Keratinocyte (primary cell): ENCODE data around the gene WBP1L. TPM values are rescaled to one million over a fixed set of nuclear protein-coding genes. Genes with fewer than 3 reads are reported as not detected.

Experiments
- DNase-seq: peaks from one replicate; pipeline ENCODE4 v3.0.0-alpha.2; 2011; ENCODE audit warnings: low read depth, missing footprints, low spot score
- FAIRE-seq: peaks from 2 replicates; lab custom pipeline; 2011; peaks lifted over from hg19 to GRCh38; lab: Jason Lieb, UNC
- H2AFZ ChIP-seq: 2 replicates; pipeline ENCODE4 v1.6.0; 2012; ENCODE audit warnings: low read length, control low read depth, inconsistent platforms; ENCODE audit not compliant: control insufficient read depth
- H3K27ac ChIP-seq: 2 replicates; pipeline ENCODE4 v1.5.1; 2011; ENCODE audit warnings: low read length; ENCODE audit not compliant: control insufficient read depth, insufficient read depth
- H3K27me3 ChIP-seq: 3 replicates; pipeline ENCODE4 v1.6.0; 2011; ENCODE audit warnings: low read length; ENCODE audit not compliant: control insufficient read depth, insufficient read depth; ENCODE audit errors: extremely low read depth
- H3K36me3 ChIP-seq, 2 experiments: 2 replicates in 1 of 2; 3 replicates in 1 of 2; pipeline ENCODE4 v1.5.1; 2011; ENCODE audit warnings: low read length in 2 of 2, mild to moderate bottlenecking in 1 of 2; ENCODE audit not compliant: control insufficient read depth in 2 of 2, insufficient read depth in 2 of 2; ENCODE audit errors: extremely low read depth in 1 of 2
- H3K4me1 ChIP-seq: 3 replicates; pipeline ENCODE4 v1.5.1; 2011; ENCODE audit warnings: low read length; ENCODE audit not compliant: control insufficient read depth, insufficient read depth; ENCODE audit errors: extremely low read depth
- H3K4me2 ChIP-seq: 3 replicates; pipeline ENCODE4 v1.6.0; 2011; ENCODE audit warnings: low read depth, low read length; ENCODE audit not compliant: control insufficient read depth, insufficient read depth; ENCODE audit errors: extremely low read depth
- H3K4me3 ChIP-seq, 3 experiments: fragments of 200-600 bp in 1 of 3; sonication (generic) in 1 of 3; 2 replicates in 2 of 3; 3 replicates in 1 of 3; pipeline ENCODE4 v1.5.1; 2011 to 2016; ENCODE audit warnings: low read length in 3 of 3, mild to moderate bottlenecking in 3 of 3, control low read depth in 2 of 3, inconsistent platforms in 1 of 3, low read depth in 1 of 3, mixed read lengths in 1 of 3, mixed run types in 1 of 3, moderate library complexity in 1 of 3; ENCODE audit not compliant: control insufficient read depth in 2 of 3, insufficient read depth in 2 of 3; ENCODE audit errors: extremely low read depth in 1 of 3
- H3K79me2 ChIP-seq: 2 replicates; pipeline ENCODE4 v1.6.0; 2012; ENCODE audit warnings: low read length; ENCODE audit not compliant: control insufficient read depth, insufficient read depth
- H3K9ac ChIP-seq: 3 replicates; pipeline ENCODE4 v1.6.0; 2011; ENCODE audit warnings: low read length; ENCODE audit not compliant: control insufficient read depth, insufficient read depth; ENCODE audit errors: extremely low read depth
- H3K9me1 ChIP-seq: 3 replicates; pipeline ENCODE4 v1.6.0; 2011; ENCODE audit warnings: low read length; ENCODE audit not compliant: control insufficient read depth, insufficient read depth; ENCODE audit errors: extremely low read depth
- H3K9me3 ChIP-seq: 2 replicates; pipeline ENCODE4 v1.5.1; 2012; ENCODE audit warnings: low read depth, low read length; ENCODE audit not compliant: control insufficient read depth
- H4K20me1 ChIP-seq: 3 replicates; pipeline ENCODE4 v1.6.0; 2011; ENCODE audit warnings: low read length; ENCODE audit not compliant: control insufficient read depth, insufficient read depth; ENCODE audit errors: extremely low read depth
- CTCF ChIP-seq, 3 experiments: IDR thresholded peaks in 1 of 3; conservative IDR thresholded peaks in 1 of 3; optimal IDR thresholded peaks in 1 of 3; 2 replicates in 2 of 3; 3 replicates in 1 of 3; pipeline versions ENCODE3 to v1.5.1; 2011; ENCODE audit warnings: low read length in 3 of 3, mild to moderate bottlenecking in 3 of 3, moderate library complexity in 2 of 3, control low read depth in 1 of 3, inconsistent platforms in 1 of 3; ENCODE audit not compliant: insufficient read depth in 2 of 3; ENCODE audit errors: extremely low read depth in 1 of 3
- EZH2 ChIP-seq: IDR thresholded peaks from one replicate; pipeline ENCODE4 v1.6.1; 2012; ENCODE audit warnings: inconsistent platforms, mild to moderate bottlenecking, low read length, moderate library complexity
- dilution Hi-C: fragments of 300-500 bp; cut with MboI; formaldehyde crosslinking; loops from one replicate; pipeline ENCODE4 v1.7.0; 2020; ENCODE audit warnings: low sequenced_read_pairs; ENCODE audit not compliant: extremely low pct_ligation_motif_present
- polyA plus RNA-seq, 5 experiments: library from polyadenylated mRNA; depleted of rRNA in 3 of 5; stranded (reverse) in 3 of 5; stranded (forward) in 1 of 5; unstranded in 1 of 5; fragments of >200 nt; gene quantifications; 1 replicate in 1 of 5; 2 replicates in 3 of 5; 3 replicates in 1 of 5; pipeline versions ENCODE4 v1.2.1 to v1.2.3, GENCODE V29; 2011 to 2012; ENCODE audit warnings: missing spikeins in 2 of 5, low read depth in 1 of 5, low replicate concordance in 1 of 5

The WBP1L gene
- polyA plus RNA-seq, 1 donor (not counting 4 experiments of a cell fraction or from before 2014, with no cell fraction given), result 24.3 TPM

- H3K4me3 ChIP-seq, result no peak overlapping the region
- DNase-seq (no peak), FAIRE-seq (no peak)
- no peaks in the 10 kb centered on the region for H3K4me1 ChIP-seq
- no peaks in the 10 kb centered on the region for H3K9me1 ChIP-seq
- no peak overlapping the region for H3K27ac ChIP-seq
- no peaks in the 10 kb centered on the region for H4K20me1 ChIP-seq
- H3K27me3 ChIP-seq, result no peaks in the 10 kb centered on the region
- H3K9ac ChIP-seq, result no peak overlapping the region
- TF ChIP-seq CTCF (optimal IDR thresholded peaks at IDR 0.05 in 1 of 3, IDR thresholded peaks at IDR 0.05 in 1 of 3, conservative IDR thresholded peaks at IDR 0.05 in 1 of 3; ENCODE audit: extremely low read depth in 1 of 3, insufficient read depth in 2 of 3, low read length in 3 of 3), result no peak
- no peak for TF ChIP-seq EZH2
- no peaks in the 10 kb centered on the region for H3K79me2 ChIP-seq
- dilution Hi-C loops, result no loop called here
- no peak overlapping the region for H3K4me2 ChIP-seq
- no peak overlapping the region for H2AFZ ChIP-seq
- H3K9me3 ChIP-seq, result no peaks in the 10 kb centered on the region
- peaks cover 3 to 14% of the 10 kb centered on the region in 2 experiments for H3K36me3 ChIP-seq
Measured at GRCh38 chr10:102727037-102727818, 16.5 kb upstream of the WBP1L start.

GRCh38 chr10:102729029-102730026, 14.4 kb upstream of the WBP1L start:
- H3K4me3 ChIP-seq, result no peak overlapping the region
- no peak overlapping the region for H3K9ac ChIP-seq
- no peak overlapping the region for H2AFZ ChIP-seq
- H3K4me2 ChIP-seq, result no peak overlapping the region
- H4K20me1 ChIP-seq, result no peaks in the 10 kb centered on the region
- dilution Hi-C loops, result no loop called here
- no peaks in the 10 kb centered on the region for H3K4me1 ChIP-seq
- no peak for TF ChIP-seq EZH2
- peak; percentile 89 to 99 (median 93) for TF ChIP-seq CTCF (optimal IDR thresholded peaks at IDR 0.05 in 1 of 3, IDR thresholded peaks at IDR 0.05 in 1 of 3, conservative IDR thresholded peaks at IDR 0.05 in 1 of 3; ENCODE audit: extremely low read depth in 1 of 3, insufficient read depth in 2 of 3, low read length in 3 of 3)
- no peaks in the 10 kb centered on the region for H3K9me3 ChIP-seq
- no peaks in the 10 kb centered on the region for H3K79me2 ChIP-seq
- no peaks in the 10 kb centered on the region for H3K27me3 ChIP-seq
- DNase-seq, result no peak
- FAIRE-seq, result no peak
- H3K9me1 ChIP-seq, result no peaks in the 10 kb centered on the region
- no peak overlapping the region for H3K27ac ChIP-seq
- peaks cover 3 to 20% of the 10 kb centered on the region in 2 experiments for H3K36me3 ChIP-seq
